ENCODE data around the gene TBC1D14.

GRCh38 chr4:6943012-6943884, 33.6 kb downstream of the TBC1D14 start:
- TF ChIP-seq RCOR1 (IDR thresholded peaks at IDR 0.05; ENCODE audit: insufficient replicate concordance, low read length): no peak
- no peak for TF ChIP-seq CTCF (conservative IDR thresholded peaks at IDR 0.05; ENCODE audit: low read depth, low read length)
- no peak for TF ChIP-seq FOS (IDR thresholded peaks at IDR 0.05; ENCODE audit: low read depth, low read length)
- no peak for TF ChIP-seq POLR2A (IDR thresholded peaks at IDR 0.05; ENCODE audit: low read depth, low read length)
- TF ChIP-seq RFX5 (IDR thresholded peaks at IDR 0.05; ENCODE audit: low read depth, low read length): no peak
- TF ChIP-seq MAZ (IDR thresholded peaks at IDR 0.05; ENCODE audit: borderline replicate concordance, low read depth, low read length): no peak
- no peak for TF ChIP-seq SMC3 (IDR thresholded peaks at IDR 0.05; ENCODE audit: low read depth, low read length)
- TF ChIP-seq BHLHE40 (IDR thresholded peaks at IDR 0.05; ENCODE audit: low read depth, low read length): no peak
- no peak for TF ChIP-seq MXI1 (IDR thresholded peaks at IDR 0.05; ENCODE audit: borderline replicate concordance, low read depth, low read length)
- TF ChIP-seq RAD21 (IDR thresholded peaks at IDR 0.05; ENCODE audit: low read length): no peak
- no peak for TF ChIP-seq NFE2L2 (IDR thresholded peaks at IDR 0.05; ENCODE audit: low read depth, low read length)
- TF ChIP-seq ELK1 (IDR thresholded peaks at IDR 0.05; ENCODE audit: borderline replicate concordance, low read depth, low read length): no peak
